ENCODE results near the gene PRR5. TPM values are rescaled to one million over a fixed set of nuclear protein-coding genes. Genes with fewer than 3 reads are reported as not detected.

PRR5 gene
- total RNA-seq, 8 experiments from 2014 or later, result 4.7 to 11.8 (median 7.3) TPM

DNA sequence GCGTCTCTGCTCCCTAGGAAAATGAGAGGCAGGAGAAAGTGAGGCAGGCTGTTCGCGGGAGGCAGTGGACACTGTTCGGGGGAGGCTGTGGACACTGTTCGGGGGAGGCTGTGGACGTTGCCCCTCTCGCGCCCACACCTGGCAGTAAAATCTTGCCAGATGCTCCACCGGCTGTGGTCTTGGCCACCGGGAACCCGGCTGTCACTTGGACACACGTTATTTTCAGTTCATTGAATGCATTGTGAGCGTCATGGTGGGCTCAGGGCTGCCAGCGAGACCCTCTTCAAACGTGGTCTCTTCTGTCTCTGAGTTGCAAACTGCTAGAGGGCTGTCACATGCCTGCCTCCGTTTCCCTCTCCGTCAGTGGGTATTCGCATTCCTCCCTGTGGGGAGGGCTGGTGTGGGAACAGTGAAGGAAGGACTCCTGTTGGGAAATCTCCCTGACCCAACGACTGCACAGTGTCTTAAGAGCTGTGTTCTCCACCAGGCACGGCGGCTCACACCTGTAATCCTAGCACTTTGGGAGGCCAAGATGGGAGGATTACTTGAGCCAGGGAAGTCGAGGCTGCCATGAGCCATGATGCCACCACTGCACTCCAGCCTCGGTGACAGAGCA lies 1.4 kb downstream of the PRR5 start:
- 16 to 100% (median 25%) methylated on average over 1 to 9 of the region's 23 CpGs; no CpG with 5 or more reads in 4 of the 10 experiments for WGBS, 10 experiments
- Histone ChIP-seq H3K4me1 (replicated peaks in 1 of 2) (peaks cover 17 to 30% of the 10 kb centered on the region in 2 donors), H3K27ac (no peak overlapping the region), H3K4me3 (peak overlapping the region; percentile 37 to 58 (median 49))
- no peak for ATAC-seq (replicated peaks in 6 of 8)
- in situ Hi-C loops (cut with MboI; ENCODE audit: low pct_unique_long_range_greater_than_20kb in 2 of 9, low sequenced_read_pairs in 9 of 9, unreplicated experiment in 9 of 9), result no loop called here

DNA sequence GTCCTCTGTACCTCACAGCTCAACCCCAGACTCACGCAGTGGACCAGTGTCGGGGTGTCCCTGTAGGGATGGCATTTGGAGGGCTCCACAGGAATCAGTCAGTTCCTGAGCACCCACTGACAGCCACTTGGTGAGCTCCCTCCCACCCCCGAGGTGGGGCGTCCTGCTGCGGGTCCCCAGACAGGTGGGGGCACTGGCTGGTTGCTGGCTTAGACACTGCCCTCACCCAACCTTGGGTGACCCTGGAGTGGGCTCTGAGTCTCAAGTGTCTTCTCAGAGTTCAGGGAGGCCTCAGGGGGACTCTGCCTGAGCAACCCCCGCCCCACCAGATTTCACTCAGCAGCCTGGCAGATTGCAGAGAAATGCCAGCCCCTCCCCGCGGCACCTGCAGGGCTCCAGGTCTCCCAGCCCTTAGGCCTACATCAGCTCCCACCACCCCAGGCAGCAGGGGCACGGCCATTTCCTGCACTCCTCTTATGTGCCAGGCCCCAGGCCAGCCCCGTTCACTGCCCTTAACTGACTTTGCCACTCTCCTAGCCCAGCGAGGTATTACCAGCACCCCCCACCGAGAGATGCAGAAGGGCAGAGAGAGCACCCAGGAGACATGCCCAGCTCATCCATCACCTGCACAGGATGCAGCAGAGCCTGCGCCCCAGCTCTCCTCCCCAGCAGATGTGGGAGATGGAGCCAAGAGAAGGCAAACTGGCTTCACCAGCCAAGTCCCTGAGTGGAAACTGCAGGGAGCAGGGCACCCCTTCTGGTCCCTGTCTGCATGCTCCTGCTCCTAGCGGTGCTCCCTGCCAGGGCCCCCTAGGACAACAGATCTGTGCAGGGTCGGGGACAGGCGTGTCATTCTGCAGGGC lies 2.4 kb downstream of the PRR5 start:
- Histone ChIP-seq H3K4me1 (replicated peaks in 1 of 2) (peaks cover 7 to 20% of the 10 kb centered on the region in 2 donors), H3K4me3 (no peak overlapping the region), H3K27ac (no peak overlapping the region)
- 90 to 100% (median 92%) methylated on average over 2 to 5 of the region's 16 CpGs; no CpG with 5 or more reads in 6 of the 10 experiments for WGBS, 10 experiments
- ATAC-seq (replicated peaks in 6 of 8), result no peak
- in situ Hi-C loops (cut with MboI; ENCODE audit: low pct_unique_long_range_greater_than_20kb in 2 of 9, low sequenced_read_pairs in 9 of 9, unreplicated experiment in 9 of 9), result no loop called here

DNA sequence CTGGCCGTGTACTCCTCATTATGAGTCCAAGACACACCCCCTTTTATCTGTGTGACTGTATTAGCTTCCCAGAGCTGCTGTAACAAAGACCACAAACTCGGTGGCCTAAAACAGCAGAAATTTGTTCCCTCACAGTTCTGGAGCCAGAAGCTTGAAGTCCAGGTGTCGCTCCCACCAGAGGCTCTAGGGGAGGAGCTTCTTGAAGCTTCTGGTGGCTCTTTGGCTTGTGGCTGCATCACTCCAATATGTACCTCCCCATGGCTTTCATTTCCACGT lies 3.0 kb downstream of the PRR5 start:
- Histone ChIP-seq H3K27ac (no peak overlapping the region), H3K4me1 (replicated peaks in 1 of 2) (peaks cover 5 to 17% of the 10 kb centered on the region in 2 donors), H3K4me3 (no peak overlapping the region)
- in situ Hi-C loops (cut with MboI; ENCODE audit: low pct_unique_long_range_greater_than_20kb in 2 of 9, low sequenced_read_pairs in 9 of 9, unreplicated experiment in 9 of 9), result no loop called here
- no peak for ATAC-seq (replicated peaks in 6 of 8)
- 60 to 100% (median 76%) methylated on average over 1 to 3 of the region's 4 CpGs; no CpG with 5 or more reads in 4 of the 10 experiments for WGBS, 10 experiments

DNA sequence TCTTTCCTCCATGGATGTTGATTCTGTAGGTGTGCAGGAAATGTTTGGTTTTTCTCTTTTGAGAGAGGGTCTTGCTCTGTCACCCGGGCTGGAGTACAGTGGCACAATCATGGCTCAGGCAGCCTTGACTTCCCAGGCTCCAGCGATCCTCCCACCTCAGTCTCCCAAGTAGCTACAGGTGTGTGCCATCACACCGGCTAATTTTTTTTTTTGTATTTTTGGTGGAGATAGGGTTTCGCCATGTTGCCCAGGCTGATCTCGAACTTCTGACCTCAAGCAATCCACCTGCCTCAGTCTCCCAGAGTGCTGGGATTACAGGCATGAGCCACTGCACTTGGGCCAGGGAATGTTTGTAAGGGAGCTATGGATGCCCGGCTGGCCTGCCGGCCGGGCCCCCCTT lies 4.5 kb downstream of the PRR5 start:
- in situ Hi-C loops (cut with MboI; ENCODE audit: low pct_unique_long_range_greater_than_20kb in 2 of 9, low sequenced_read_pairs in 9 of 9, unreplicated experiment in 9 of 9), result no loop called here
- no peak for ATAC-seq (replicated peaks in 6 of 8)
- Histone ChIP-seq H3K27ac (no peak overlapping the region), H3K4me3 (no peak overlapping the region), H3K4me1 (replicated peaks in 1 of 2) (peaks cover 5 to 25% of the 10 kb centered on the region in 2 donors)
- 85 to 100% (median 100%) methylated on average over 2 to 5 of the region's 8 CpGs; no CpG with 5 or more reads in 5 of the 10 experiments for WGBS, 10 experiments

DNA sequence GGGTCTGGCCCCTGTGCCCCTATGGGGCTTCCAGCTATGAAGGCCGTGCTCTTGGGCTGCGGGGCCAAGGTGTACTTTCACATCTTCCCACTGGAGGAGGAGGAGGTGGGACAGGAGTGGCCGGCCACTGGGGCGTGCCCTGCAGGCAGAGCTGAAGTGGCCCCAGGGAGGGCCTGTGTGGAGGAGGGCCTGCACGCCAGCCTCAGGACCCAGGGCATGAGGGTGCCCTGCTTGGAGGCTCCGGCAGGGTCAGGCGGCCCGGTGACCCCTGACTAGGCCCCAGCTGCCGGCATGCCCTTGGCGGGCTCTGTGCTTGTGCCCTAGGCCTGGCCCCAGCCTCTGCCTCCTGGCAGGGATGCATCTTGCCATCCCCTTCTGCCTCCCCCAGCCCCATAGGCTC lies 5.2 kb downstream of the PRR5 start:
- H3K4me3 ChIP-seq, result no peak overlapping the region
- WGBS, 10 experiments, result 100% methylated on average over 2 of the region's 10 CpGs; no CpG with 5 or more reads in 9 of the 10 experiments
- in situ Hi-C loops (cut with MboI; ENCODE audit: low pct_unique_long_range_greater_than_20kb in 2 of 9, low sequenced_read_pairs in 9 of 9, unreplicated experiment in 9 of 9), result no loop called here

DNA sequence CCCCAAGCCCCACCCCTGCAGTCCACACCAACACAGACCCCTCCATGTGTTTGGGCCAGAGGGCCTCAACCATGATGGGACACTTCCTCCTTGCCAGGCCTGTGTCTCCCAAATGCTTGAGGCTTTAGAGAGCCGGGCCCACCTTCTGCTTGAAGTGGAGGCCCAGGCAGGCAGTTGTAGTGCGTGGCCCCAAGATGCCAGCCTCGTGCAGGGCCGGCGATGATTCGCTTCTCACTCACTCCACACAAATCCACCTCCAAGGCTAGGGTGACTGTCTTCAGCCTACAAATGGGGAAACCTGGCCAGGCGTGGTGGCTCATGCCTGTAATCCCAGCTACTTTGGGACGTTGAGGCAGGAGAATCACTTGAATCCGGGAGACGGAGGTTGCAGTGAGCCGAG lies 5.7 kb downstream of the PRR5 start:
- no peak for ATAC-seq (replicated peaks in 6 of 8)
- H3K4me3 ChIP-seq, result no peak overlapping the region
- peaks cover 5 to 25% of the 10 kb centered on the region in 2 donors for H3K4me1 ChIP-seq (replicated peaks in 1 of 2)
- 80 to 100% (median 93%) methylated on average over 1 to 4 of the region's 11 CpGs; no CpG with 5 or more reads in 5 of the 10 experiments for WGBS, 10 experiments
- in situ Hi-C loops (cut with MboI; ENCODE audit: low pct_unique_long_range_greater_than_20kb in 2 of 9, low sequenced_read_pairs in 9 of 9, unreplicated experiment in 9 of 9), result no loop called here
- H3K27ac ChIP-seq, result no peak overlapping the region

More for the DNA sequence above, 5.2 kb downstream of the PRR5 start:
- no peak for ATAC-seq (replicated peaks in 6 of 8)
- Histone ChIP-seq H3K27ac (no peak overlapping the region), H3K4me1 (replicated peaks in 1 of 2) (peaks cover 5 to 25% of the 10 kb centered on the region in 2 donors)

DNA sequence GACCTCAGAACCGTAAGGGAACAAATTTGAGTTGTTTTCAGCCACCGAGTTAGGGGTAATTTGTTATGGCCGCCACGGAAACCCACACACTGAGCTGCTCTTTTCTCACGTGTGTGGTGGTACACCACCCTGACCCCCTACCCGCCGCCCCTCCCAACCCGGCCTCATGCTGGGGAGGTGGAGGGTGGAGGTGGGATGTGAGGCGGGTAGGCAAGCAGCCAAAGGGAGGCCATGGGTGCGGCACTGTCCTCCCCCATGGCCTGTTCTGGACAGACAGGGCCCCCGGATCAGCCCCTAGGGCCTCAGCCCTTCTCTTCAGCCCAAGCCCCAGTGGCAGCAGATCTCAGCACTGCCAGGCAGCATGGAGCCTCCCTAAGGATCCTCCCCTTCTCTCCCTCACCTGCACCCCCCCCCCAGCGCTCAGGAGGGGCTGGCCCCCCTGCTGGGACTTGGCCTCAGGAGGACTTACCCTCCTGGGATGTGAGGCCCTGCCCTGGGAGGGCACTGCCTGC lies 7.9 kb downstream of the PRR5 start:
- peak in 2 of 8 experiments; percentile 8 to 21 for ATAC-seq (replicated peaks in 6 of 8)
- WGBS, 10 experiments, result 74 to 100% methylated on average over 1 to 4 of the region's 12 CpGs; no CpG with 5 or more reads in 8 of the 10 experiments
- H3K4me3 ChIP-seq, result no peak overlapping the region
- in situ Hi-C loops (cut with MboI; ENCODE audit: low pct_unique_long_range_greater_than_20kb in 2 of 9, low sequenced_read_pairs in 9 of 9, unreplicated experiment in 9 of 9), result no loop called here
- no peak overlapping the region for H3K27ac ChIP-seq
- peaks cover 0 to 21% of the 10 kb centered on the region in 2 donors for H3K4me1 ChIP-seq (replicated peaks in 1 of 2)

DNA sequence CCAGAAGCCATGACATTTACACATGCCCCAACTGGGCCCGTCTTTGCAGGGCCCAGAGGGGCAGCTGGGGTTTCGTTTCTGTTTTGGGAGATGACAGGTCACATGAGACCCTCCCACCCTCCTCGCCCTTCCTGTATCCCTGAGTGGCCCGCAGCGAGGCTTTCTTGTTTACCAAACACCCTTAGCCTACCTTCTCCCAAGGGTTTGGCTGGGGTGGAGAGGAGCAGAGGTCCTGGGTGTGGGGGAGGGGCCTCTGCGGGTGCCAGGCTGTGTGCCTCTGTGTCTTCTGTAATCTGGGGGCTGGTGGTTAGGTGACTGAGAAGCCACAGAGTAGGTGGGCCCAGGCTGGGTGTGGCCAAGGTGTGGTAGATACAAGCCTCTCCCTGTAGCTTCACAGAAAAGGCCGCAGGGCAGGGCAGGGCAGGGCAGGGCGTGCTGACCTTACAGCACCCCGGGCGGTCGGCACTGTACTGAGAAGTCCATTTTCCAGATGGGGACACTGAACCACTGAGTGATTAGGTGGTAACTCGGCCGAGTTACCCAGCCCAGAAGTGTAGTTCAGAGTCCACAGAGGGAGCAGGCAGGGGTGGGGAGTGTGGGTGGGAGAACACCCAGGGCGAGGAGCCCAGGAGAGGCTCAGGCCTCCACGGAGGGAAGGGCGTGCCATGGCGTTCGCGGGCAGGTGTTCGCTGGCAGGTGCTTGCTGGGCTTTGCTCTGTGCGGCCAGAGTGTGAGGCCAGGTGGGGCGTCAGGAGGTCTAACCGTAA lies 8.7 kb downstream of the PRR5 start:
- H3K4me1 ChIP-seq (replicated peaks in 1 of 2), result peaks cover 0 to 21% of the 10 kb centered on the region in 2 donors
- peak in 2 of 8 experiments; percentile 2 to 49 for ATAC-seq (replicated peaks in 6 of 8)
- no peak overlapping the region for H3K4me3 ChIP-seq
- in situ Hi-C loops (cut with MboI; ENCODE audit: low pct_unique_long_range_greater_than_20kb in 2 of 9, low sequenced_read_pairs in 9 of 9, unreplicated experiment in 9 of 9), result no loop called here
- WGBS, 10 experiments, result 80% methylated on average over 1 to 2 of the region's 23 CpGs; no CpG with 5 or more reads in 8 of the 10 experiments
- H3K27ac ChIP-seq, result no peak overlapping the region

DNA sequence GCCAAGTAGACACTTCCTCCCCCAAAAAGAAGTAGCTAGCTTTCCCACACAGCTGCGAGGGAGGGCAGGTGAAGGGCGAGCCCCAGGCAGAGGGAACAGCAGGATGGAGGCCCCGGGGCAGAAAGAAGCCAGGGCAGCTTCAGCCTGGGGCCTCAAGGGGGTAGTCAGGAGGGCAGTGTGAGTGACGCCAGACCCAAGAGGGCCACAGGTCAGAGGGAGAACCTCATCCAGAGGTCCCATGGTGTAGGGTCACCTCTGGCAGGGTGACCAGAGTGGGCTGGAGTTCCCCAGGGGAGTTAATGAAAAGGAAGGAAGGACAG lies 9.2 kb downstream of the PRR5 start:
- in situ Hi-C loops (cut with MboI; ENCODE audit: low pct_unique_long_range_greater_than_20kb in 2 of 9, low sequenced_read_pairs in 9 of 9, unreplicated experiment in 9 of 9), result no loop called here
- Histone ChIP-seq H3K27ac (no peak overlapping the region), H3K4me1 (replicated peaks in 1 of 2) (peaks cover 0 to 21% of the 10 kb centered on the region in 2 donors), H3K4me3 (no peak overlapping the region)
- peak in 7 of 8 experiments; percentile 7 to 34 (median 19) for ATAC-seq (replicated peaks in 6 of 8)
- WGBS, 10 experiments, result 0% methylated on average over 1 of the region's 4 CpGs; no CpG with 5 or more reads in 9 of the 10 experiments

DNA sequence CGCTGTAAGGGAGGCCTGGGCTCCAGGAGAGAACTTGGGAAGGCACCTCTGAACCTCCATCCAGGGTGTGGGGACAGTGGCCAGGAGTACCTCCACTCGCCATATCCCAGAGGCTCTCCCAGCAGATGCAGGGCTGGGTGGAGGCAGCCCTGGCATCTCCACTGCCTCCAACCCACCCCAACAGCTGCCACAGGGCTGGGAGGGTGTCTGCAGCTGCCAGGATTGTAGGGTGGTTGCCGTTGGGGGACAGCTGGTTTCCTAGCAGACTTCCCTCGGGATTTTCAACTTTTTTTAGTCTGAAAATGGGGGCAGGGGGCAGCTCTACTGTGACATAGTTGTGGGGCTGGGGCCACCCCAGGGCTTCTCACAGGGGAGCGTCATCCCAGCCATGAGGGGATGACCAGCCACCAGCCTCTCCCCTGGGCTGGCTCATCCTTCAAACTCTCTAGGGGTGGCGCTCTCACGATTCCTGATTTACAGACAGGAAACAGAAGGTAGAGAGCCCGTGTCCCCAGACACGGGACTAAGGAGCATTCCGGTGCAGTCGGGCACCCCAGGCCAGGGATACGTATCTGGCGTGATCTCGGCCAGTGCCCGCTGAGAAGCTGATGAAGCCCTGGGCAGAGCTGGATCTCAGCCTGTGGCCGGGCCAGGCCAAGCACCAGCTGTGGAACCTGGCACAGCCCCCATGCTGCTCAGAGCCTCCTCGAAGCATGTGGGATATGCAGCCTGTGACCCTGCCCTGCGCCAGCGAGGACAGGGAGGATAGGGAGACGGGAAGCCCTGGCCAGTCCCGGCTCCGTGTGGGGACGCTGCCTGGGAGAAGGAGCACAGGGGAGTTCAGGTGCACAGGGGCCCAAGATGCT lies 9.9 kb downstream of the PRR5 start:
- H3K4me1 ChIP-seq (replicated peaks in 1 of 2), result peaks cover 0 to 21% of the 10 kb centered on the region in 2 donors
- in situ Hi-C loops (cut with MboI; ENCODE audit: low pct_unique_long_range_greater_than_20kb in 2 of 9, low sequenced_read_pairs in 9 of 9, unreplicated experiment in 9 of 9), result no loop called here
- no peak overlapping the region for H3K4me3 ChIP-seq
- 60 to 100% (median 88%) methylated on average over 1 of the region's 23 CpGs; no CpG with 5 or more reads in 6 of the 10 experiments for whole genome bisulfite sequencing, 10 experiments
- ATAC-seq (replicated peaks in 6 of 8), result peak in 7 of 8 experiments; percentile 8 to 65 (median 18)
- H3K27ac ChIP-seq, result no peak overlapping the region

DNA sequence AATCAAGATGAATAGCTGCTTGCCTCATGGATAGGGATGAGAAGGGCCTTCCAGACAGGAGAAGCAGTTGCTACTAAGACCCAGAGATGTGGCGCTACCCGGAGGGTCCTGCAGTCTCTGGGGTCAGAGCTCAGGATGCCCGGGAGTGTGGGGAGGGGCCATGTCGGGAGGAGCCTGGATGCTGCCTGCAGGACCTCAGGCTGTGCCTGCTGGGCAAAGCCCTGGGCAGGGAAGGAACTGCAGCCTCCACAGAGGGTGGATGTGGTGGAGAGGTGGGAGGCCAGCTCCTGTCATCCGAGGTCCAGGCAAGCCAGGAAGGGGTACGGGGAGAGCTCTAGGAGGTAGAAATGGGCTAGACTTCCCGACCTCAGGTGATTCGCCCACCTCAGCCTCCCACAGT lies 11.0 kb downstream of the PRR5 start:
- Histone ChIP-seq H3K4me3 (no peak overlapping the region), H3K4me1 (replicated peaks in 1 of 2) (peaks cover 0 to 21% of the 10 kb centered on the region in 2 donors), H3K27ac (no peak overlapping the region)
- in situ Hi-C loops (cut with MboI; ENCODE audit: low pct_unique_long_range_greater_than_20kb in 2 of 9, low sequenced_read_pairs in 9 of 9, unreplicated experiment in 9 of 9), result no loop called here
- WGBS, 10 experiments, result 100% methylated on average over 1 of the region's 8 CpGs; no CpG with 5 or more reads in 9 of the 10 experiments
- ATAC-seq (replicated peaks in 6 of 8), result no peak

DNA sequence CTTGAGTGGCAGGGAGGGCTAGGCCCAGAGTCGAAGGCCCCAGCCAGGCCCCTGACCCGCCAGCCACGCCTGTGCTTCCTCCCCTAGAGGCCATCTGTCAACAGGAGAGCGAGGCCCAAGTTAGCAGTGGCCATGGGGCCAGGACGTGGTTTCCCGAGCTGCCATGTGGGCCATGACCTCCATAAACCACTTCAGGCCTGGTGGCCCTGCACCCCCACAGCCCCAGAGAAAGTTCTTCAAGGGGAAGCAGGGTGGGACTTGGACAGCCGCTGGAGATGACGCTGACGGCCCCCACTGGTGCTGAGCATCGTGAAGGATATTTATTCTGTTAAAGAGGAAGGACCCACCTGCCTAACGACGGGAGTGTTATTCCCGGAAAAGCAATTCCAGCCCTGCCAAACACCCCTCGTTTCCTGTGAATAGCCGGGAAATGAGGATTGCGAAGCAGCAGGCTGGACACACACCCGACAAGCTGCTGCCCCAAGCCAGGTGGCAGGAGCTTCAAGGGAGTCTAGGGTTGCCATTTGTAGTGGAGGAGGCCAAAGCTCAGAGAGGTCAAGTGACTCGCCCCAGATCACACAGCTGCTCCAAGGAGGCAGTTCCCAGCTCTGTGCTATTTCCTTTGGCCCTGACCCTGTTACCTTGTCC lies 12.8 kb downstream of the PRR5 start:
- peak overlapping the region in 1 of 2 donors; percentile 23 for H3K27ac ChIP-seq
- H3K4me1 ChIP-seq (replicated peaks in 1 of 2), result peaks cover 0 to 31% of the 10 kb centered on the region in 2 donors
- ATAC-seq (replicated peaks in 6 of 8), result peak in 3 of 8 experiments; percentile 18 to 24 (median 23)
- in situ Hi-C loops (cut with MboI; ENCODE audit: low pct_unique_long_range_greater_than_20kb in 2 of 9, low sequenced_read_pairs in 9 of 9, unreplicated experiment in 9 of 9), result no loop called here
- no peak overlapping the region for H3K4me3 ChIP-seq
- 60 to 100% (median 86%) methylated on average over 1 to 12 of the region's 18 CpGs; no CpG with 5 or more reads in 5 of the 10 experiments for WGBS, 10 experiments

All from motor neuron (in vitro differentiated cells).